Osteocyte (in vitro differentiated cells): ENCODE data around the gene PEMT. TPM values are rescaled to one million over a fixed set of nuclear protein-coding genes. Genes with fewer than 3 reads are reported as not detected.

Experiments
- DNase-seq: peaks from one replicate; pipeline ENCODE4 v3.0.0; 2021; ENCODE audit warnings: mixed read lengths; ENCODE audit not compliant: unreplicated experiment; ENCODE audit errors: extremely low spot score
- H3K27ac Mint-ChIP-seq: one replicate; pipeline ENCODE4 v1.8.0; 2021; ENCODE audit warnings: mild to moderate bottlenecking, mixed read lengths; ENCODE audit not compliant: unreplicated experiment
- H3K27me3 Mint-ChIP-seq: one replicate; pipeline ENCODE4 v1.8.0; 2021; ENCODE audit warnings: mixed read lengths; ENCODE audit not compliant: unreplicated experiment
- H3K36me3 Mint-ChIP-seq: one replicate; pipeline ENCODE4 v1.8.0; 2021; ENCODE audit warnings: mixed read lengths; ENCODE audit not compliant: unreplicated experiment
- H3K4me1 Mint-ChIP-seq: one replicate; pipeline ENCODE4 v1.8.0; 2021; ENCODE audit warnings: mixed read lengths; ENCODE audit not compliant: unreplicated experiment
- H3K4me3 Mint-ChIP-seq: one replicate; pipeline ENCODE4 v1.8.0; 2021; ENCODE audit warnings: mild to moderate bottlenecking, moderate library complexity, mixed read lengths; ENCODE audit not compliant: unreplicated experiment
- H3K9me3 Mint-ChIP-seq: one replicate; pipeline ENCODE4 v1.8.0; 2021; ENCODE audit warnings: mixed read lengths; ENCODE audit not compliant: unreplicated experiment
- CTCF ChIP-seq: fragments of 200-600 bp; sonication (generic); IDR thresholded peaks from 2 replicates; pipeline ENCODE4 v1.5.0; 2021; ENCODE audit warnings: antibody characterized with exemption, mild to moderate bottlenecking, moderate library complexity
- total RNA-seq: library from RNA; stranded (reverse); gene quantifications from 2 replicates; pipeline ENCODE4 v1.2.1, GENCODE V29; 2021

PEMT gene
- total RNA-seq, 1 donor from 2014 or later = 25.6 TPM

- Mint-ChIP-seq H3K27me3 (no peaks in the 10 kb centered on the region), H3K4me3 (no peak overlapping the region), H3K4me1 (peaks cover 23% of the 10 kb centered on the region), H3K27ac (no peak overlapping the region), H3K9me3 (no peaks in the 10 kb centered on the region), H3K36me3 (no peaks in the 10 kb centered on the region)
- TF ChIP-seq CTCF = no peak
- DNase-seq = no peak
These were observed 78.6 kb downstream of the PEMT start for GRCh38 chr17:17512866-17513265.

DNA sequence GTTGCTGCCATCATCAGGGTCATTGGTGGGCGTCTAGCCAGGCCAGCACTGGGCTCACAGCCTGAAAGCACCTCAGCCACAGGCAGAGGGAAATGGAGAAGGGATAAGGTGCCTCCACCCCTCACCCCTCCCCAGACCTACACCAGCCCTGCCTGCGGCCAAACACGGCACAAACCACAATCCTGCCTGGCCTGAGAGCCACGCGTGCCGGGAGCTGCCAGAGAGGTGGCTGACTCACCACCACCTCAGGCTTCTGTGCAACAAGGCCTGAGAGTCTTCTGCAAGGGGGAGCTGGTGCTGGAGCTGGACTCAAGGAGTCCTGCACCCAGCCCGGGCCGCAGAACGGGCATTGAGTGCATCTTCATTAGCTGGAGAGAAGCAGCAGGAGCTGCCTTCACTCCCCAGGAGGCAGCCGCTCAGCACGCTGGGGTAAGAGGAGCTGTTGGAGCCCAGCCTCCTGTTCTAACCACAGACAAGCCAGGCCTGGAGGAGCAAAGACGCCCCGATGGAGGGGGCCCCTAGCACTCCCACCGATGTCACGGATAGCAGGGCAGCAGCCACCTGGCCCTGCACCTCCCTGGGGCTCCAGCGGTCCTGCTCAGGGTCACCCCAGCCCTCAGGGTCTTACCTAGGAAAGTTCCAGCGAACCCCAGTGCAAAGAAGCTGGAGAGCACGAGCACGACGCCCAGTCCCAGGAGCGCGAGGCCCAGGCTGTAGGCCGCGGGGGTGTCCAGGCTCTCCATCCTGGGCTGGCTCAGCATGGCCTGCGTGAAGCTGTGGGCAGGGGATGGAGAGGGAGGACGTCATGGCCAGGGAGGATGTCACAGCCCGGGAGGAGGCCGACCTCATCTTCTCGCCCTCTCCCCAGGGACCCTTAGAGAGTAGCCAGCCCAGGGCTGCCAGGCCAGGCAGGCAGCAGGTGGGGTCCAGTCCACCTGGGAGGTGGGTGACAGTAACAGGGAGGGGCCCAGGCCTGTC lies 79.3 kb downstream of the PEMT start:
- no peak for TF ChIP-seq CTCF

GRCh38 chr17:17511293-17511741 lies 80.2 kb downstream of the PEMT start:
- Mint-ChIP-seq H3K4me3 (no peak overlapping the region), H3K27ac (no peak overlapping the region), H3K4me1 (peaks cover 20% of the 10 kb centered on the region), H3K9me3 (no peaks in the 10 kb centered on the region), H3K36me3 (no peaks in the 10 kb centered on the region), H3K27me3 (no peaks in the 10 kb centered on the region)
- no peak for DNase-seq
- no peak for TF ChIP-seq CTCF

More for the DNA sequence above, 79.3 kb downstream of the PEMT start:
- H3K4me1 Mint-ChIP-seq = peaks cover 23% of the 10 kb centered on the region
- H3K27me3 Mint-ChIP-seq = no peaks in the 10 kb centered on the region
- H3K27ac Mint-ChIP-seq = peak overlapping the region; percentile 48
- H3K4me3 Mint-ChIP-seq = no peak overlapping the region
- DNase-seq = no peak
- no peaks in the 10 kb centered on the region for H3K9me3 Mint-ChIP-seq
- no peaks in the 10 kb centered on the region for H3K36me3 Mint-ChIP-seq

GRCh38 chr17:17510456-17511292 lies 80.8 kb downstream of the PEMT start:
- no peak overlapping the region for H3K4me3 Mint-ChIP-seq
- H3K36me3 Mint-ChIP-seq = no peaks in the 10 kb centered on the region
- peaks cover 14% of the 10 kb centered on the region for H3K4me1 Mint-ChIP-seq
- TF ChIP-seq CTCF = no peak
- no peak for DNase-seq
- H3K9me3 Mint-ChIP-seq = no peaks in the 10 kb centered on the region
- H3K27ac Mint-ChIP-seq = no peak overlapping the region
- no peaks in the 10 kb centered on the region for H3K27me3 Mint-ChIP-seq
